ENCODE results near the gene DPP4.
"Not testable (repeated sequence)": the region's sequence is repeated elsewhere in the genome, so short reads cannot be mapped to it uniquely, and the experiment has no call there.

Gene DPP4

DNA sequence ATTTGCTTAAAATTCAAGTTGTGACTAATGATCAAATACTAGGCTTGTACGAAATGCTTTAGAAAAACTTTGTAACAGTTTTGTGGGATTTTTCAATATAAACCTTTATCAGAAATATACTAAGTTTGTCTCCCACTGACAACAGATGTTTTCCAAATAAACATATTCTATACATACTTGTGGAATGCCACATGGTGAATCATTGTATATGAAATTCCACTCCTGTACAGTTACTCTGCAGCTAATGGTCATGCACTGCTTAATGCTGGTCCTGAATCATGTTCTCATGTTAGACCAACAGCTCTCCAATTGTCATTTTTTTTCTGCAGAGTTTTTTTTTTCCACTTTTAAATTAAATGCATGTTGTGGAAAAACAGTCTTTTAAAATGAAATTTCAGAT is 90.1 kb downstream of the DPP4 start:
- peak; percentile 85 for DNase-seq

DNA sequence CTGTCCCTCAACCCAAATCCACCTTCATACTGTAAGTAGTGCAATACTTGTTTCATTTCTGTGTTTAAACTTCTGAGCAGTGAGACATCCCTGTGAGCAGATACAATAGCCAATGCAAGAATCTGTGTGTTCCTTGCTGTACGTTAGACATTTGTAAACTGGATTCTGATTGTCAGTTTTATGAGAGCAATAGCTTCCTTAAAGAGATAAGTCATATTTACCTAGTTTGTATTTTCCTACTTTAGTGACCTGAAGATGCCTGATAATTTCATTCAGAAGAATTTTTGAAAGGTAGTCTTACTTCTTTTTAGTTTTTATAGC is 90.7 kb downstream of the DPP4 start:
- DNase-seq: peak; percentile 28

DNA sequence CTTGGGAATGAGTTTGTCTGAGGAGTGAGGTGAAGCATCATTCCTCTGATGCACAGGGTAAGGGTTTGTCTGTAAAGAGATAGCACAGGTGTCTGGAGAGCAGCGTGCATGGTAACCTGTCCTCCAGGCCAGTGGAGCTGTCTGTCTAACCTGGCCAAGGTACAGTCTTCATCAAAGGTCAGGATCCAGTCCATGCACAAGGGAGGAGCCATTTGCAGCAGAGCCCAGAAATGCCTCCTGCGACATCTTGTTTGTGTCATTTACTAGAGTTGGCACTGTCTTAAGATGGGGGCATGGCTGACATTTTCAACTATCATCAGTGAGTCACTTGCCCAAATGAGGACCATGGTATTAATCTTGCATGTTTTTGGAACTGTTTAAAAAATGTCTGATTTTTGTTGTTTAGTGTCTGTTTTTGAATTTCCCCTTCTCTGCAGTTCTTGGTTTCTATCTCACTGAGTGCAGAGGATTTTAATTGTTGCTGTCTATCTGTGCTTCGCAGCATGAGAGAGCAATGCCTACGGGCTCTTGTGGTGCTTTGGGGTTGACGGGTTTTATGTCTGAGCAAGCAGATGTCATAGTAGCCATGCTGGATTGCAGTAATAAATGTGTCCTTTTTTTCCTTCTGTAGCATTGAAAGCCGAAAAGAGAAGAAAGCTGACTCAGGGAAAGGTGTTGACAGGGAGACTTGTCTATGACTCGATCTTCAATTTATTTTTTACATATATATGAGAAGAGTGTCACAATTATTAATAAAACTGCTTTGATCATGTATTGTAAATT is 91.3 kb downstream of the DPP4 start:
- no peak for DNase-seq

DNA sequence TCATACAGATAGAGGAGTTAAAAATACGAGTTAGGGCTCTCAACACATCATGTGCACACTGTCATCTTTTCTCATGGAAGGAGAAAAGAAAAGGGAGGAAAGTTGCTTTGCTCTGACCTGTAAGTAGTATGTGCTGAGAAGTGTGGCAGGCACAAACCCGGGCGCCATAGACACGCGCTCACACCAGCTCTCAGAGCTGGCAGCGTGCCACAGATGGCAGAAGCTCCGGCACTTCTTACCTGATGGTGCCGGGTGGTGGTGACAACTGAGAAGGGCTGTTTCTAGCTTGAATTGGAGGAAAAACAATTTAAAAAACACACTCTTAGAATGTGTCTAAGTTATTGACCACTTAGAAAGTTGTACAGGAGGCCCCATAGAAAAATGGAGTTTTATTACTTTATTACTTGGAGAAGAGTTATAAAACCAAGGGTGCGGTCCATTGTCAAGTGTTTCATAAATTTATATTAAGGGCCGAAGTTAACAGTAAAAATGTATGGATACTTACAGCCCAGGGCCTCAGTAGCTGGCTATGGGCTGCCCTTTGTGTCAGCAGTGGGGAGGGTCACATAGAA is 92.2 kb downstream of the DPP4 start:
- no peak for DNase-seq

DNA sequence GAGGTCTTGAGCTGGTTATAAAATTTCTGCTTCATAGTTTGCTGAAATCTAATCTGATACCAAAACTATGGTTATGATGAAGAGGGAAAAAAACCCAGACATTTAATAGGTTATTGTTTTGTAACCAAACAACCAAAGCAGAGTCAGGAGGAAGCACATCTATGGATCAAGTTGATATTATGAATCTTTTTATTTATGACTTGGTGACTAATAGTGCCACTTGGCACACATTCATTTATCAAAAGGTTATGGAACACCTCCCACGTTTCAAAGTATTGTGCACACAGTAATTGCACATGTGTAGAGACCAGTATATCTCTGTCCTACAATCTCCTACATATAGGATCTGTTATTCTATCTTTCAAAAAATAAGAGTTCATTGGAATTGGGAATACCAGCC is 93.0 kb downstream of the DPP4 start:
- no peak for DNase-seq

DNA sequence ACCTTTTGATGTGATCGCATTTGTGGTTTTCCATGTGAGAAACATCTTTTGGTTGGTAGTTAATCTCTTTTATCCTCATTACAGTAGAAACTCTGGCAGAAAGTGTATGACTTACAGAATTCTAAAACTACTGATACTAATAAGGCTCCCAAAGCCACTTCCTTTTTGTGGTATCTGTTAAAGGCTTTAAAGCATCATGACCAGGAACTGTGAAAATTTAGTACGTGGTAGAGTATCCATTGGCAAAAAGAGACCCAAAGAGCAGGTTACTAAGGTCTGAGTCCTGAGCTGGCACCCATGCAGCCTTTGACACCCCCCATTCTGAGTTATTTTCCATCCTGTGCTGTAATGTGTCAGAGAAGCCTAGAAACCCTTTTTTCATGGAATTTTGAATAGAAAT is 94.5 kb downstream of the DPP4 start:
- DNase-seq: no peak

DNA sequence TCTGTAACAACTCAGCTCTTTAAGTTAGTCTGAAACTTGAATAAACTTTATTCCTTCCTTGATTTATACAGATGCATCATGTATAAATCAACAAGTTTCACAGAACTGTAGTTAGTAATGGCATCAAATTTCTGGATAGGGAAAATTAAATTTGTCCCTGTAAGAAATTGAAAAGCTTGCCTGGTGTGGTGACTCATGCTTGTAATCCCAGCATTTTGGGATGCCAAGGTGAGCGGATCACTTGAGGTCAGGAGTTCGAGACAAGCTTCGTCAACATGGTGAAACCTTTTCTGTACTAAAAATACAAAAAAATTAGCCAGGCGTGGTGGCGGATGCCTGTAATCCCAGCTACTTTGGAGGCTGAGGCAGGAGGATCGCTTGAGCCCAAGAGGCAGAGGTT is 96.1 kb downstream of the DPP4 start:
- DNase-seq: peak; percentile 45

DNA sequence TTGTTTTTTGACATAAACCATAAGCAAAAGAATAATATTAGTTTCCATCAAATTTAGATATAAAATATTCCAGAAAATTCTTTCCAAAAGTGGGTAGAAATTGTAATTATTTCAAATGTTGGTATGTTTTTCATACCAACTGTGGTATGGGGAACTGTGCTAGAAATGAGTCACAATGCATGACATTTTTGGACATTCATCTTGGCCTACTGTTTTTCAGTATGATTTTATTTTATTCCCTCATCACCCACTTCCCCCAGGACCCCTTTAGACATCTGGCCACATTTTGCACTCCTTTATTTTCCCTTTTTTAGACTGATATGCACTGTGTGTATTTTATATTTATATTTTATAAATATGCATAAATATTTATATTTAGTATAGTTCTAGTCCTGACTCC is 97.1 kb downstream of the DPP4 start:
- no peak for DNase-seq

DNA sequence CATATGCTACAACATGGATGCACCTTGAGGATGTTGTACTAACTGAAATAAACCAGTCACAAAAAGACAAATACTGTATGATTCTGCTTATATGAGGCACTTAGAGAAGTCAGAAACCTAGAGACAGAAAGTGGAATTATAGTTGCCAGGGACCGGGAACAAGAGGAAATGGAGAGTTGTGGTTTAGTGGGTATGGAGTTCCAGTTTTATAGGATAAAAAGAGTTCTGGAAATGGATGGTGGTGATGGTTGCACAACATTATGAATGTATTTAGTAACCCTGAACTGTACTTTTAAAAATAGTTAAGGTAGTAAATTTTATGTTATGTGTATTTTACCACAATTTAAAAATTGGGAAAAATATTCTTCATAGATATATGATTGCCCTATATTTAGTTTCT is 97.7 kb downstream of the DPP4 start:
- DNase-seq: no peak

DNA sequence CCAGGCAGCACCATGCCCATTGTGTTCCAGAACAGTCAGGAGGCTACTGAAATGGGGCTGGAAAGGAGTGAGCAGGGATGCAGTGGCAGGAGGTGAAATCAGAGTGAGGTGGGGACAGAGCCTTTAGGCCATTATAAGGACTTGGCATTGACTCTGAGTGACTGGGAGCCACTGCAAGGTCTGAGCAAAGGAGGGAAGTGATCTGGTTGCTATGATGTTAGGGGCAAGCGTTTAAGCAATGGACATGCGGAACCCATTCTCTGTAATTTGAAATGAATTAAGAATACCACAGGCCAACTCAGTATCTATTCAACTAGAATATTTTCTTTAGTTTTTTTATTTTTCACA is 98.2 kb downstream of the DPP4 start:
- no peak for DNase-seq

DNA sequence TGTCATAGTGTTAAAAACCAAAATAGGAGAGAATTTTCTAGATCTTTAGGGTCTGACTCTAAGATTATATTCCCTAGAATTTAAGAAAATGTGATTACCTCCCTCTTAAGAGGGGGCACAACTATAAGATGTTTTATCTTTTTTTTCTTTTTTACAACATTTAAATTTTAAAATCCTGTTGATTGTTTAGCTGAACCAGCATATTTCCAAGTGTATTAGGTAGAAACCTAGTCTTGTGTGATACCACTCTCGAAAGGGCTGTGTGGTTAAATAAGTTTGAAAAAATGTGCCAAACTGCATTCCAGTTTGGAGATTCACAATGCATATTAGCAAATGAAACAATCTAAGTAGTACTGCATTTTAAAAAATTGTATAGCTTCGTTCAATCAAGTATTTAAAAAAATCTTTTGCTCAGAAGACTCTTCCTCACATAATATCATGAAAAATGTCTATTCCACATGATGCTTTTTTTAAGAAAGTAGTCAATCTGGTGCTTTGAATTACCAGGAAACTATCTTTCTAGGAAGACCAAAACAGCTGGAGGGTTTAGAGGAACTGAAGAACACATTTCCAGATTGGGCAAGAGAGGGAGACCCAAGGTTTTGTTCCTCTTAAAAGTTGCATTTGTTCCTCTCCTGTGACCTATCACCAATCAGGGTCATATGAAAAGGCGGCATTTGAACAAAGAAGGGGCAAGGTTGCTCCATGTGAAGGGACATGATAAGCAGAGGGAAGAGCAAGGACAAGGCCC is 98.8 kb downstream of the DPP4 start:
- no peak for DNase-seq

DNA sequence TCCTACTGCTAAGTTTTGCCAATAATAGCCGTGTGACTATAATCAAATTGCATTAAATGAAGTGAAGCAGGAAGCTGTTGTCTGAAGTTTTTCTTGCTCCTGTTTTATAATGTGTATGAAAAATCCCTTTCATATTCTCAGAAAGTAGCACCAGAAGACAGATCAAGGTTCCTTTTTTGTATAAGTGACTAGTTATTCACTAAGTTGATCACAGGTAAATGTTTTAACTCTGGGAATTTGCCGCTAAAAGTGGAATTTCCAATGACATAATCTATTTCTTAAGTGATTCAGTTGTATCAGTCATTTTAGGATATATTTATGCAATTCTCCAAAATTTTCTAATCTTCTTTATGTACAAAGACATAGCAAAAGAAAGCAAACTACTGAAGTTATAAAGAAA is 99.6 kb downstream of the DPP4 start:
- DNase-seq: no peak

DNA sequence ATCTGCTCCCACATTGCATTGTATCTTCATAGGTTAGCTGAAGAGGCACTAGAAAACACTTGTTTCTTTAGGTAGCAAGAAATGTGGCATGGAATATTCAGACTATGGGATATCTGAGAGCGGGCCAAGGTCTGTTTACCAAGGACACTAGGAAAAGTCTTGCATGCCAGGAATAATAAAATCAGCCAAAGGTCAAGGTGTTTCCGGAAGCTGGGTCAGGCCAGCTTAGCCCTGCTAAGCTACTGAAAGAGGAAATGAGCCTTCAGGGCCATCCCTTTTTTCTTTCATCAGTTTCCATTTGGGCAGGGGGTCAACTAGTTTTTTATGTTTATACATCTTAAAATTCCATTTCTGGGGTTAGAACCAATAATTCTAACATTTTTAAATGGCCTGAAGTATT is 101.1 kb downstream of the DPP4 start:
- DNase-seq: no peak

DNA sequence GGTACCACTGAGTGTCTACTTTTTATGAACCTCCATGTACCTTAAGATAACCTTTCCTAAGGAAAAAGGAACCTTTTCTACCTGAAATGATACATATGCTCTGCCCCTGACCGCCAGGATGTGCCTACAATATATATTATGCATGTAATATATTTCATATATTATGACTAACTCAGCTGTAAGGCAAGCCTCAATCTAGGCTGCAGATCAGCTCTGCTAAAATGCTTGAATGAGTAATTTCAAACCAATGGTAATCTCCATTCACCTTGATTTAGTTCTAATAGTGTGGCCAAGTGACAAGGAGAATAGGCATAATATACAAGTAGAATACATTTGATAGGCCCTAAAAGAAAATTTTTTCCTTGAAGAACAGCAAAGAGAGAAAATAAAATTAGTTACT is 101.8 kb downstream of the DPP4 start:
- no peak for DNase-seq

DNA sequence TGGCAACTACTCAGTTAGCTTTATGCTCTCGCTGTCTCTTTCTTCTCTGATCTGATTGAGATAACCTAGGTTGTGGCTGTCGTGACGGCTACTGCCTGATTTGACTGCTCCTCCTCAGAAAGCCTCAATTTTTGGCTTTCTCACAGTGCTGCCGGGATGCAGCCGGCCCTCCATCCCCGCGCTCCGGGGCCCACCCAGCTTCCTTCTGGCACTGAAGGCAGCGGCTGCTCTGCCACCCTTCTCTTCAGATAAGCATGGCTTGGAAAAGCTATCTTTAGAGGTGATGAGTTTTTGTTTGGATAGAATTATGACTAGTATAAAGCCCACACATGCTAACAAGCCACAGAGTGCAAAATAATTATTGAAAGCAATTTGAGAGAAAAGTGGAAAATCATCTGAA is 102.5 kb downstream of the DPP4 start:
- no peak for DNase-seq

DNA sequence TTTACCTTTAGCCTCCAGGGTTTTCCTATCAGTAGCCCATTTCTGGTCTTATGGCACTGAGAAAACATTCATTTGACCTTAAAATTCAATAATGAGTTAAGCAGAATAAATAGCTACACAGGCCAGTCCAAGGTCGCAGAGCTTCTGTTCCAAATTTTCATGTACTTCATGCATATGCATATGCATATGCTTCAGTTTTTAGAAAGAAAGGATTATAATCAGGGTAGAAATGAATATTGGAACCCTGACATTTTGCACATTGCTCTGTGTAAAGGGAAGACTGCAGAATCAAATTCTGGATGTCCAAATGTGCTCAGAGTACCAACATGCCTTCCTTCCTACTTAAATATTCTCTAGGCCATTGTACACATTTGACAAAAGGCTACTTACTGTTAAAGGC is 104.9 kb downstream of the DPP4 start:
- DNase-seq: no peak

DNA sequence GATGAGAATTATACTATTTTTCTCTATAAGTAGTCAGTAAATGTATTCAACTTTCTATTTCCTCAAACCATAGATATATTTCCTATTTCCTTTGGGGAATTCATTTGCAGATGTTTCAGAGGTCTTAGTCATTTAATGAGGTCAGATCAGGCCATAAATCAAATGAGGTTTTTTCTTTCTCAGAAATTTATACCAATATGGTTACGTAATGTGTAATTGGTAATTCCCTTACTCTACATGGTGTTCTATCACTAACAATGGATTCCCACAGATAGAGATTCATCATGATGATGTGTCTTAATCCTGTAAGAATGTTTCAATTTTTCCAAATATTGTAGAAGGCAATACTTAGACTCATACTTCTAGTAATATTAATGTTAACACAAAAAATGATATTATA is 108.0 kb downstream of the DPP4 start:
- peak; percentile 82 for DNase-seq

DNA sequence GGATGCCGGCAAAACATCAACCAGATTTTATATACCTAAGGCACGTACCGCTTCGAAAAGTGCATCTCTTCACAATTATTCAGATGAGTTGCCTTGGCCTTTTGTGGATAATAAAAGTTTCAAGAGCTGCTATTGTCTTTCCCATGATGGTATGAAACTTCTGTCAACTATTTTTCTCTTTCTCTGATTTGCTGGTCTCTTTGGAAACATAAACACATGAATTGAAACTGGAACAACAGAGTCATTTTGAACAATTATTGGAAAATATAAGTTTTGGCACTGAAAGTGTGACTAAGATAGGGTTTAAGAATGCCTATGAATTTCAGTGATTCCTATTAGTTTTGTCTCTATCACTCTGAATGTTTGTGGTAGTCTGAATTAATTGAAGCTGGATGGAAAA is 109.9 kb downstream of the DPP4 start:
- DNase-seq: no peak

DNA sequence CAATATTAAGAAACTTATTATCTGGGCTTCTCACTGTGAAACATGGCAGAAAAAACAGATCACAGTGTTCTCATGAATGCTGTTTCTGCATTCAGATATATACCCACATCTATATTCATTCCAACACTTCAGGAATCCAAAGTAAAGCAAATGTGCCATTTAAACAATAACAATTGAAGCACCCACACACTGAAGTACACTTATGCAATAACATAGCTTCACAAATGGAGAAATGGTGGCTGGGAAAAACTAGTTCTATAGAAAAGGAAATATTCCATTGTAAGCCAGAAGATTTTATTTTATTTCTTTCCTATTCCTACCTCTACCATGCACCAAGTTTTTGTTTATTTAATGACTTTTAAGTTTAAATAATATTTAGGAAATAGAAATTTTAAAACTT is 111.9 kb downstream of the DPP4 start:
- DNase-seq: no peak

DNA sequence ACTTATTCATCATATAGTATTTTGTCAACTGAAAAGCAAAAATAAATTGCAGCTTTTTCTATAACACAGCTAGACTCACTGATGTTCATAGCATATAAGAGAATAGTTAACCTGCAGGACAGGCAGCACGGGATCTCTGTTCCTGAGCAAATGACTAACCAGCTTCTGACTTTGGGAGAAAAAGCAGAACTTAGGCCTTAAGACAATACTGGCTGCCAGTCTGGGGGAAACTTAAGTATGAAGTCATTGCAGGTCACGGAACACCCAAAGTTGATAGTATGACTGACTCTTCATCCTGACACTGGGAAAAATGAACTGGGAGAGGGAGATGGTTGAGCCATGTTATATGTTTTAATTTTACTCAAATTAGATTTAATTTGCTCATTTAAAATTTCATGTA is 113.0 kb downstream of the DPP4 start:
- DNase-seq: no peak

DNA sequence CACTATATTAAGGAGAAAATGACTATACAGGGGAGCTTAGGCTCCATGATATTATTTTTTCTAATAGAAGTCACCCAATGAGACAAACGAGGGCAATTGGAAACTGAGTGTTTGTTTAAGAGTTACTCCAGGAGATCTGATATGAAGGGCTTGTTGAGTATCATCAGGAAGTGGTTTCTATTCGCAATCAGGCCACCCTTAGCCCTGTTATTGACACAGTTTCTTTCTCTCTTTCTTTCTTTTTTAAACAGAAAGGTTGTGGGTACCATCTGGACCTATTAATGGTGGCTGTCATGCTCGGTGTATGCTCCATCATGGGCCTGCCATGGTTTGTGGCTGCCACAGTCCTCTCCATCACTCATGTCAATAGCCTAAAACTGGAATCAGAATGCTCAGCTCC is 117.3 kb downstream of the DPP4 start:
- DNase-seq: no peak

DNA sequence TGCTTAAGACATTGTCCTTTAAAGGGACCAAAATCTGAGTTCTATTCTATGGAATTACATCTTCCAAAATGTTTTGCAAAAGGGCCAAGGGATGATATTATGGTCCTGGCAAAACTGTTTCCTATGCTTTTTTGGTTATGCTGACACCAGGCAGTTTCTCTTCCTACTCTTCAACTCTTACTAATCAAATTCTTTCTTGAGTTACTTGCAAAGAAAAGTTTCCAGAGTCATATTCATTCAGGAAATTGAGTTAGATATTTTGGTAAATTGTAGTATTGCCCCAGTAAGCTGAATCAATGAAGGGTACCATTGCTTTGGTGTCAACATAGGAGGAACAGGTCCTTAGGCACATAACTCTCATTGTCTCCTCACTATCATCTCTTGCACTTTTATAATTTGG is 118.8 kb downstream of the DPP4 start:
- no peak for DNase-seq

DNA sequence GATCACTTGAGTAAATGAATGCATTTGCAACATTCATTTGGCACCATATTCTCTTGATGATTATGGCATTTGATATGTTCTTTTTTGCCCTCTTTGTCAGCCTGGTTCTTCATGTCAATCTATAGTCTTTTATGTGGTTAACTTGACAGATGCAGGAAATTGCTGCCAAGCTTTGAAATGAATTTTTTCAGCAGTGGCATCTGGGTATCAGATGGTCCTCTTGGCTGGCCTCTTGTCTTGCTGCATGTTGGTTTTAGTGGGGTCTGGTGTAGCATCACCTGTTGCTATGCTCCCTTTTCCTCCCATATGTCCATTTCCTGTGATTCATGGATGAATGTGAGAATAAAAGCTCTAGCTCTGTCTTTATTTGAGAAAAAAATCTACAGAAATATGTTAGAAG is 119.9 kb downstream of the DPP4 start:
- no peak for DNase-seq

DNA sequence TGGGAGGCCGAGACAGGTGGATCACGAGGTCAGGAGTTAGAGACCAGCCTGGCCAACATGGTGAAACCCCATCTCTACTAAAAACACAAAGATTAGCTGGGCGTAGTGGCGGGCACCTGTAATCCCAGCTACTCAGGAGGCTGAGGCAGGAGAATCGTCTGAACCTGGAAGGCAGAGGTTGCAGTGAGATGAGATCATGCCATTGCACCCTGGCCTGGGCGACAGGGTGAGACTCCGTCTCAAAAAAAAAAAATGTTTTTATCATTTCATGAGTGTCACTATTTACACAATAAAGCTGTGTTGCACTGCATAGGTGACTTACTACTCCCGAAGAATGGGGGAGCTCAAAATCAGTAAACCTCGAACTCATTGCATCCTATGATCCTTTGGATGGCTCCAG is 120.6 kb downstream of the DPP4 start:
- DNase-seq: not testable (repeated sequence)

DNA sequence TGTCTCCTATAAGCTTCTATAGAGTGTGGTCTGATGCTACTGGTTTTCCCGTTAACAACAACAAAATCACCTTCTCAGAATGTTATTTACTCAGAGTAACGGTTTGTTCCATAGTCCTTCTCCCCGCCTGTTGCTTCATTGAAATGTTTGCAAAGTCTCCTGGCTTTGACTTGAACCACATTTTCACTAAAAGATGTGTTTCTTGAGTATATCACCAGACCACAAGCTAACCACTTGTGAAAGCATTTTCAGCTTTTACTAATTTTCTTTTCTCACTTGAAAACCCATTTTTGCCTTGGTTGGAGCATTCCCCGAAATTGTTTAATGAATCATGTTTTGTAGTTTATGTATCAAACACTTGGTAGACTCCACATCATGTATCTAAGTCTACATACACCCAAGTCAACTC is 121.2 kb downstream of the DPP4 start:
- DNase-seq: no peak
